ENCODE measurements around the gene VTCN1.

DNA sequence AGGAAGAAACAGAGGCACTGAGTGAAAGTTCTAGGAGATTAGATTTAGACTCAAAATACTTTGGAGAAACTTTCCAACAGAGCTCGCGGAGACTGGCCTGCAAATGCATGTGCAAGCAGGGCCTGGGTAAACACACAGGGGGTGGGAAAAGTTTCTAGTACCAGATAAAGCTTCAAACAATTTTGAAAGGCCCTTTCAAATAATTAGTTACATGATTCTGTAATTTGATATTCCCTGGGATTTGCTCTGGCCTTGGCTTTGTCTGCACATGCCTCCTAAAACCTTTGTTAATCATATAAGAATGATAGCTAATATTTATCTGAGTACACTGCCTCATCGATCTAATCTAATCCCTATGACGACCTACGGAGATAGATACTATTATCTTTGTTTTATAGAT lies 31.3 kb downstream of the VTCN1 start:
- TF ChIP-seq POLR2A (IDR thresholded peaks at IDR 0.05; ENCODE audit: low read depth, low read length) (no peak), POLR2AphosphoS5 (IDR thresholded peaks at IDR 0.05; ENCODE audit: low read depth, low read length) (no peak), POU2F2 (IDR thresholded peaks at IDR 0.05; ENCODE audit: low read depth, low read length) (no peak), TAF1 (IDR thresholded peaks at IDR 0.05; ENCODE audit: low read depth, low read length) (no peak)
